C4-2B (cell line): Measurements from ENCODE around the gene SLC39A11.

Source experiments
- H3K27ac ChIP-seq: fragments of 450-650 bp; 2 replicates; pipeline ENCODE4 v1.5.1; 2017
- ZFX ChIP-seq: fragments of 450-650 bp; IDR thresholded peaks from 2 replicates; pipeline ENCODE4 v1.6.1; 2017
- TF ChIP-seq, protein P1 (sequence below): fragments of 450-650 bp; conservative IDR thresholded peaks from 2 replicates; pipeline ENCODE4 v1.5.1; 2017; ENCODE audit warnings: mild to moderate bottlenecking

The SLC39A11 gene

DNA sequence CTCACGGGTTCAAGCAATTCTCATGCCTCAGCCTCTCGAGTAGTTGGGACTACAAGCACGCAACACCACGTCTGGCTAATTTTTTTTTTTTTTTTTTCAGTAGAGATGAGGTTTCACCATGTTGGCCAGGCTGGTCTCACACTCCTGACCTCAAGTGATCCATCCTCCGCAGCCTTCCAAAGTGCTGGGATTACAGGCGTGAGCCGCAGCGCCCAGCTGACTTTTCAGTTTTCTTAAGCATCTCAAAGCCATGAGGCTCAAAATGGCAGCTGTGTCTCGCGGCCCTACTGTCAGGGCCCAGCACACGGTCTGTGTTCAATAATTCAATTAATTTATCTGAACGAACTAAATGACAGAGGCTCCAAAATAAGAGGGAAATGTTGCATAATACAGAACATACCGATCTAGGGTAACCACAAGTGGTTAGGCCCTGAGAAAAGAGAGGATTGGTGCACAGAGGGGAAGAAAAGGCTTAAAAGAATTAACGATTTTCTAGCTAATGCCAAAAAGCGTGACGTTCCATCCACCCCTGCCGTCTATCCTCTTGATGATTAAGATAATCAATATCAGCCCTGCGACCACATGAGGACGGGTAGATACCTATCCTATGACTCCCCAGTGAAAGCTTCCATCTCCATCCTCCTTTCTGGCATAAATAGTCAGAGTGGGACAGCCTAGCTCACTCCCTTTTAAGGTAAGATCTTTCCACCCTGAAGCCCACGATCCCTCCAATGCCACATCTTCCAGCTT, 136.9 kb downstream of the SLC39A11 start:
- no peak overlapping the region for H3K27ac ChIP-seq

DNA sequence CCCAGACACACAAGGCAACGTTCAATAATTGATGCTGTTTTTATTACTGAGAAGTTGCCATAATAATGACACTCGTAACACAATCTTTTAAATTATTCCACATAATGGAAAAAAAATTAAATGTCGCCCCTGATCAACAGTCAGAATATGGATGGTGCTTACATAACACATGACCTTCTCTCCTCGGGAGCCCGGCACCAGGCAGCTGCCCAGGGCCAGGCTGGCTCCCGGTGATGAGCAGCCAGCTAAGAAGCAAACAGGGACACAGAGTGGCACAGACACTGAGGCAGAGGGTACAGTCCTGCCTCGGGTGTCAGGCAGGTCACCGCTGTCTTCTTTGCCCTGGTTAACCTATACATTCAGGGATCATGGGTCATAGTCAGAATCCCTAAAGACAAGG, 137.9 kb downstream of the SLC39A11 start:
- TF ChIP-seq ZFX = no peak
- TF ChIP-seq, protein P1, sequence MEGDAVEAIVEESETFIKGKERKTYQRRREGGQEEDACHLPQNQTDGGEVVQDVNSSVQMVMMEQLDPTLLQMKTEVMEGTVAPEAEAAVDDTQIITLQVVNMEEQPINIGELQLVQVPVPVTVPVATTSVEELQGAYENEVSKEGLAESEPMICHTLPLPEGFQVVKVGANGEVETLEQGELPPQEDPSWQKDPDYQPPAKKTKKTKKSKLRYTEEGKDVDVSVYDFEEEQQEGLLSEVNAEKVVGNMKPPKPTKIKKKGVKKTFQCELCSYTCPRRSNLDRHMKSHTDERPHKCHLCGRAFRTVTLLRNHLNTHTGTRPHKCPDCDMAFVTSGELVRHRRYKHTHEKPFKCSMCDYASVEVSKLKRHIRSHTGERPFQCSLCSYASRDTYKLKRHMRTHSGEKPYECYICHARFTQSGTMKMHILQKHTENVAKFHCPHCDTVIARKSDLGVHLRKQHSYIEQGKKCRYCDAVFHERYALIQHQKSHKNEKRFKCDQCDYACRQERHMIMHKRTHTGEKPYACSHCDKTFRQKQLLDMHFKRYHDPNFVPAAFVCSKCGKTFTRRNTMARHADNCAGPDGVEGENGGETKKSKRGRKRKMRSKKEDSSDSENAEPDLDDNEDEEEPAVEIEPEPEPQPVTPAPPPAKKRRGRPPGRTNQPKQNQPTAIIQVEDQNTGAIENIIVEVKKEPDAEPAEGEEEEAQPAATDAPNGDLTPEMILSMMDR = no peak

More for the DNA sequence above, 136.9 kb downstream of the SLC39A11 start:
- TF ChIP-seq, protein P1 = no peak
- TF ChIP-seq ZFX = no peak

DNA sequence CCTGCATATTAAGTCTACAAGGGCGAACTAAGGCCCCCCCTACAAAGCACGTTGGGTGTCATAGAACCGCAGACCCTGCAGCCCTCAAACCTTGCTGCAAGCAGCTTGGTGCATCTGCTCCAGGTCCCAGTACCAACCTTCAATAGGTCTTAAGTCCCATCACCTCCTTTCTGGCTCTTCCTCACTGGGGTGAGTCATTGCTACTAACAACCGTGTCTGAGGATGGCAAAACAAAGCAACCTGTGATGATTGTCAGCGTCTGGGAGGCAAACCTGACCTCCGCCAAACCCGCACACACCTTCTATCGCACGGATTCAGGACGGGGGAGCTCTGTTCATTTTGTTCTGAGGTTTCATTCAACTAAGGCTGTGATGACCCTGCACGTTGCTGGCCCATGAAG, 138.9 kb downstream of the SLC39A11 start:
- no peak overlapping the region for H3K27ac ChIP-seq
- TF ChIP-seq ZFX = no peak
- TF ChIP-seq, protein P1 = no peak

More for the DNA sequence above, 137.9 kb downstream of the SLC39A11 start:
- no peak overlapping the region for H3K27ac ChIP-seq

DNA sequence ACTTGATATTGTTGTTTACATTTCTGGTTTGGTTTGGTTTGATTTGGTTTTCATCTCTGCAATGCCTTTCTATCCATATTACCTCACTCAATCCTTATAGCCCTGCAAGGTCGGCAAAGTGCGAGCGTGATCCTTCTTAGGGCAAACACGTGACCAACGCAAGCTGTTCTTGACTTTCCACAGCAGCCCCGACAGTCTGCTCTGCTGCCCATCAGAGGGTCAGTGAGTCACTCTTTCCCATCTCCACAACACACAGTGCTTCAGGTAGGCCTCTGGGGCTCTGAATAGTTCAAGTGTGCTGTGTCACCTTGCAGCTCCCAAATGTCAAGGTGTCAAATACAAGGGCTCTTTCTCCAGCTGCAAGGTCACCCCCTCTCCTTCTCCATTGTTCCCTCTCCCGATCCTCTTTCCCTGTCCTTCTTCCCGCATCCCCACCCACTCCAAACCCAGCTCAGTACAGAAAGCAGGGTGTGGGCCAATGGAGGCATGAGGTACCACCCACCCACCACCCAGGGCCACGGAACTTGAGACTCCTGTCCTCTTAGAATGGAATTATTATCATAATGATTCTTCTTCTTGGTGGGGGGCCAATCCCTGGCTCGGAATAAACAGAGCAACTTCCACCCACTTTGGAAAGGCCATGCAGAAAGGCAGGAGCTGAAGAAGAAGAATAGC, 139.7 kb downstream of the SLC39A11 start:
- TF ChIP-seq ZFX = no peak
- TF ChIP-seq, protein P1 = no peak
- H3K27ac ChIP-seq = no peak overlapping the region

DNA sequence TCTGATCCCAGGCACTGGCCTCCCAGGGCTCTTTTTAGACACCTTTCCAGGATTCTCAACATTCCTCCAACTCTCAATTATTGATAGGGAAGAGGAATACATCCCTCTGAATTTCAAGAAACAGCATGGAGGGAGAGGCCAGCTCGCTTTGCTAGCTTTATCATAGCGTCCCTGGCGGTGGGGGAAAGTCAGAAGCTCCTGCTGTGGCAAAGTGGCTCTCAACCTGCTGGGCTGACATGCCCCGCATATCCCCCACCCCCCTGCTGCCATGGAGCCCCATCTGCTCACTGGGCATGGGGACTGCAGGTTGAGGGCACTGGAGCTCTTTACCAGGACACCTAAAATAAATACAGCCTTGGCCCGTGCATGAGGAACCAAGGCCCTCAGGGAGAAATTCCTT, 140.3 kb downstream of the SLC39A11 start:
- TF ChIP-seq ZFX = no peak
- TF ChIP-seq, protein P1 = no peak
- H3K27ac ChIP-seq = no peak overlapping the region

DNA sequence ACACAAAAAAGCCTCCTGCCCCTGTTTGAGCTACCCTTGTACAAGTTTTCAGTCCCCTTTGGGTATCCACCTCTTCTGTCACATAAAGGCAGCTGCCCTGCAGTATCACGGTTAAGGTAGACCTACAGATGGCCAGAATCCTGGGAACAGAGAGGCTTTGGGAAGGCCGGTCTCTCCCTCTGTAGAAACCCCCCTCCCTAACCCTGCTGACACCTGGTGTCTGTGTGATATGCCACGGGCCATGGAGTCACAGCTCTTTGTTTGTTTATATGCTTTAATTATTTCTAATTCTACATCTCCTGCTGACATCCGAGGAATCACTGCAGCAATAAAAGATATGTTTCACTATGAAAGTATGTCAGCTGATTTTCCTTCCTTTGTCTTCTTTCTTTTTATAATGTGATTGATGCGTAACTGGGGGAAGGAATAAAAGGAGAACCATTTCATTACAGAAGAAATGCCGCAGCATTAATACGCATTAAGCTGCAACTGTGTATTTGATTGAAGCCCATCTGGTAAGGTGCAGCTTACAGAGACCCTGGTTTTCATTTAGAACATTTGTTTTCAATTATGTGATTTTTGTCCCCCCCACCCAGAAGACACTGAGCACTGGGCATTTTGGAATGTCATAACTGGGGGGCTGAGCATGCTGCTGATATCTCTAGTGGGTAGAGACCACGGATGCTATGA, 142.1 kb downstream of the SLC39A11 start:
- TF ChIP-seq ZFX = no peak
- TF ChIP-seq, protein P1 = no peak
- H3K27ac ChIP-seq = no peak overlapping the region

DNA sequence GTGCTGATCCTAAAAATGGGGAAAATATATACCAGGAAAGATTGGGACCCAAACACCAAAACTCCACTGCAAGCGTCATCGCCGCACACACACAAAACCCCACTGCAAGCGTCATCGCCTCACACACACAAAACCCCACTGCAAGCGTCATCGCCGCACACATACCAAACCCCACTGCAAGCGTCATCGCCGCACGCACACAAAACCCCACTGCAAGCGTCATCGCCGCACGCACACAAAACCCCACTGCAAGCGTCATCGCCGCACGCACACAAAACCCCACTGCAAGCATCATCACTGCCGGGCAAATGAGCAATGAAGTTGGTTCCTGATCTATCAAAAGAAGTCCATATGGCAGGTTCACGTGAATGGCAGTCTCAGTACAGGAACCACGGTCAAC, 144.4 kb downstream of the SLC39A11 start:
- no peak for TF ChIP-seq ZFX
- TF ChIP-seq, protein P1 = no peak
- no peak overlapping the region for H3K27ac ChIP-seq
